ENCODE data around the gene PPIB. TPM values are rescaled to one million over a fixed set of nuclear protein-coding genes. Genes with fewer than 3 reads are reported as not detected.
A peak's percentile ranks its signal among the peaks of the same experiment; 100 is the strongest.

Gene PPIB
- total RNA-seq, 1 experiment from 2014 or later = 1,039 TPM

GRCh38 chr15:64148581-64148980 lies 14.2 kb downstream of the PPIB start:
- DNase-seq = no peak

GRCh38 chr15:64148168-64148567 lies 14.7 kb downstream of the PPIB start:
- DNase-seq = no peak
- H3K4me3 ChIP-seq = no peak overlapping the region
- peaks cover 16% of the 10 kb centered on the region for H3K36me3 ChIP-seq
- H3K9me3 ChIP-seq = no peaks in the 10 kb centered on the region
- H3K27me3 ChIP-seq = peaks cover 10% of the 10 kb centered on the region; the same call in 1 of the 2 replicates

More at GRCh38 chr15:64148581-64148980, 14.2 kb downstream of the PPIB start:
- Histone ChIP-seq H3K27me3 (peaks cover 10% of the 10 kb centered on the region; the same call in 1 of the 2 replicates), H3K9me3 (no peaks in the 10 kb centered on the region), H3K4me3 (no peak overlapping the region), H3K36me3 (peaks cover 12% of the 10 kb centered on the region)

GRCh38 chr15:64146885-64147681 lies 15.7 kb downstream of the PPIB start:
- no peak for DNase-seq
- Histone ChIP-seq H3K9me3 (no peaks in the 10 kb centered on the region), H3K4me3 (no peak overlapping the region), H3K27me3 (peaks cover 4% of the 10 kb centered on the region; the same call in 1 of the 2 replicates), H3K36me3 (peaks cover 17% of the 10 kb centered on the region)

DNA sequence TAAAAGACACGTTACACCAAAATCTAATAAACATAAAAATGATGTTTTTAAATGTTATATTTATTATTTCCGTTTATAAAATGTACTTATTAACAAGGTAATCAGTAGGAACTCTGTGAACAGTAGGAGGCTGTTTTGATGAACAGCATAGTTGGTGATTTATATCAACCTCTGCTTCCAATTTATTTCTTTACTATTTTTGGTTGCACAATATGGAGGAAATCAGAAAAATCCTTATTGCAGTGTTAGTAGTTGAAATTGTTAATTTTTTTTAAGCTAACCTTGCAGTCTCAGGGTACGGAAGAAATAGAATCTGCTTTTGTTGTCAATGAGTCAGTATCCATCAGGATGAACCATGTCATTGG lies 16.3 kb downstream of the PPIB start:
- no peaks in the 10 kb centered on the region for H3K9me3 ChIP-seq
- no peaks in the 10 kb centered on the region for H3K27me3 ChIP-seq
- no peak for DNase-seq
- H3K4me3 ChIP-seq = no peak overlapping the region
- peaks cover 17% of the 10 kb centered on the region for H3K36me3 ChIP-seq

DNA sequence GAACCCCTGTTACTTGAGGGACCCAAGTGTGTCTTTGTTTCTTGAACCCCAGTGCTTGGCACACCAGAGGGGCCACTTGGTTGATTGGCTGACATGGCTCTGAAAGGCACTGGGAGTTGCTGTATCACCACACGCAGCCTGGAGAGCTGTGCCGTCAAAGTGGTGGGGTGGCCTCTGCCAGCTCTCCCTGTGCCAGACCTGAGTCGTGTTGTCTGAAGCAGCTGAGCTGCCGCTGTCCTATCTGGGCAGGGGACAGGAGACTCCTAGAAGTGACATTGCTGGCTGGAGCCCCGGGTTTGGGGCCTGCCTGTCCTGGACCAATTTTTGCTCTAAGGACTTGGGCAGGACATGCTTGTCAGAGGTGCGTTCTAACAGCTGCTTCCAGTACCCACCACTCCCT lies 16.8 kb downstream of the PPIB start:
- H3K36me3 ChIP-seq = peaks cover 20% of the 10 kb centered on the region
- no peak overlapping the region for H3K4me3 ChIP-seq
- no peak for DNase-seq
- no peaks in the 10 kb centered on the region for H3K9me3 ChIP-seq
- no peaks in the 10 kb centered on the region for H3K27me3 ChIP-seq

DNA sequence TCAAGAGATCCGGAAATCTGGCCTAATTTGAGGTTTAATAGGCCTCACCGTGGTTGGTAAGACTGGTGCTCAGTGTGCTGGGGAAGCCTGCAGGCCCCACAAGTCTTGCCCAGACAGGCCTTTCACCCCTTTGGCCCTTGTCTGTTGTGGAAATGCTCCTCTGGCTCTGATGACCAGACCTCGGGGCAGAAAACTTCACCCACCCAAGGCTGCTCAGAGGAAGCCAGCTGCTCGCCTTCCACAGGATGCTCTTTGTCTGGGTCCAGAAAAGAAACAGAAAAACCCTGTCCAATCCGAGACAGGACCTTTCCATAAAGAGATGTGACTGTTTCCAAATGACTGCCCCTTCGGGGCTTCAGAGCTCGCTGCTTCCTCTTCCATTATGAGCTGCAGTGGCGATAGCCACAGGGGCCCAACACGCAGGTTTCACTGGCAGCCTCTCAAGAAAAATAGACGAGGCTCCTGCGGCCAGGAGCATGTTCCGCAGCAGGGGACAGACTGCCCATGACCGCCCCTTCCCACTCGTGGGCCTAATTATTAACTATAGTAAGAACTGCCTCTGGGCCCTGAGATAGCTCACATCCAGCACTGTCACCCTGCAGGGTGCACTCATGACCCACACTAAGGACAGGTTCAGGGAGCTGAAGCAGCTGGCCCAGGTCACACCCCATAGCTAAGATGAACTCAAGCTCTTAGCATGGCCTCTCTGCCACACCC lies 18.1 kb downstream of the PPIB start:
- no peaks in the 10 kb centered on the region for H3K9me3 ChIP-seq
- H3K27me3 ChIP-seq = no peaks in the 10 kb centered on the region
- peaks cover 24% of the 10 kb centered on the region for H3K36me3 ChIP-seq
- no peak for DNase-seq
- no peak overlapping the region for H3K4me3 ChIP-seq

DNA sequence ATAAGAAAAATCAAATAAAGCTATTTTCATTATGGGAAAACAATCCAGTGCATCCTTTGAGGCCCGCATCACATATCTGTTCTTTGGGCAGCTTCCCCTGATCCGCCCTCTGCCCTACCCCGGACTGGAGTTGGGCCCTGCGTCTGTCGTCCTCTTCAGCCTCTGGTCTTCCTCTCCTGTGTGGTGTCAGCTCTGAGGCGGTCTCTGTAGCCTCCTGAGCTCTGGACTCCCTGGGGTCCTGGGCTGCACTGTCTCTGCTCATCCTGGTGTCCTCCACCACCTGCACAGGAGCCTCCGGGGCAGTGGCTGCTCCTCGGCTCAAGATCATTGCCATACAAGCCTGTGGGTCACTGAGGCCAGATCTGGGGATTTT lies 18.6 kb downstream of the PPIB start:
- H3K9me3 ChIP-seq = no peaks in the 10 kb centered on the region
- H3K27me3 ChIP-seq = no peaks in the 10 kb centered on the region
- DNase-seq = no peak
- H3K36me3 ChIP-seq = peaks cover 24% of the 10 kb centered on the region
- no peak overlapping the region for H3K4me3 ChIP-seq

DNA sequence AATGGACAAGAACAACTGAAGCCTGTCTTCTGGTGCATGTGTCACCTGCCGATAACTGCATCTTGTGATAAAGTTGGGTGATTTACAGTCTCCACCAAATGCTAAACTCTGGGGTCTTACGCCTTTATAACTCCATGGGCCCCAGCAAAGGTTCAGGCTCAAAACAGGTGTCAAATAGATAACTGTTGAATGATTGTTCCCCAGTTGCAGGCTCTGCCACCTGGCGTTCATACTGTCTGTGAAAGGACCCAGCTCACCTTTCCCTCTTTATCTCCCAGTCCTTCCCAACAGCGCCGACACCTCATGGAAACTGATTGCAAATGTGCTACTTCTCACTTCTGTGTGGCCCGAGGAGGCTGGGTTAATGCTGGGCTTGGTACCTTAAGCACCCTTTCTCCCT lies 19.5 kb downstream of the PPIB start:
- Histone ChIP-seq H3K4me3 (no peak overlapping the region), H3K36me3 (peaks cover 31% of the 10 kb centered on the region), H3K9me3 (no peaks in the 10 kb centered on the region), H3K27me3 (no peaks in the 10 kb centered on the region)
- DNase-seq = no peak

DNA sequence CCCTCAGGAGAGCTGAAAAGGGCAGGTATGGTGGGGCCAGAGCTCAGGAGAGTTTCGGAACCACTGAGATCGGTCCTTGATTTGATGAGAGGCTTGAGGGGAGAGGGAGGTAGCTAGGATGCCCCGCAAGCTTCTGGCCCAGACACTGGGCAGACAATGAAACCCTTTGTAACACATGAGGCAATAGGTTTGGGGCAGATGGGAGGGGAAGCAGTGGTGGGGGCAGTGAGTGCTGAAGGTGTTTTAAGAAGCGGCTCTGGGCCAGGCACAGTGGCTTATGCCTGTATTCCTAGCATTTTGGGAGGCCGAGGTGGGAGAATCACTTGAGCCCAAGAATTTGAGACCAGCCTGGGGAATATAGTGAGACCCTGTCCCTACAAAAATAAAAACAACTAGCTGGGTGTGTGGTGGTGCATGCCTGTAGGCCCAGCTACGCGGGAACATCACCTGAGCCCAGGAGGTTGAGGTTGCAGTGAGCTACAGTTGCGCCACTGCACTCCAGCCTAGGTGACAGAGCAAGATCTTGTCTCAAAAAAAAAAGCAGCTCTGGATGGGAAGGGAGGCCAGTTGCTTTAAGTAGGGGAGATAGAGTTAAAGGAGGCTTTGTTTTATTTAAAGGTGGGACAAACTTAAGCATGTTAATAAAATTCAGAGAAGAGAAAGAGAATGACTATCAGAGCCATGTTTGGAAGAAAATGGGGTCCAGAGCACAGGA lies 20.9 kb downstream of the PPIB start:
- H3K9me3 ChIP-seq = no peaks in the 10 kb centered on the region
- peaks cover 38% of the 10 kb centered on the region for H3K36me3 ChIP-seq
- H3K27me3 ChIP-seq = no peaks in the 10 kb centered on the region
- no peak for DNase-seq
- no peak overlapping the region for H3K4me3 ChIP-seq

DNA sequence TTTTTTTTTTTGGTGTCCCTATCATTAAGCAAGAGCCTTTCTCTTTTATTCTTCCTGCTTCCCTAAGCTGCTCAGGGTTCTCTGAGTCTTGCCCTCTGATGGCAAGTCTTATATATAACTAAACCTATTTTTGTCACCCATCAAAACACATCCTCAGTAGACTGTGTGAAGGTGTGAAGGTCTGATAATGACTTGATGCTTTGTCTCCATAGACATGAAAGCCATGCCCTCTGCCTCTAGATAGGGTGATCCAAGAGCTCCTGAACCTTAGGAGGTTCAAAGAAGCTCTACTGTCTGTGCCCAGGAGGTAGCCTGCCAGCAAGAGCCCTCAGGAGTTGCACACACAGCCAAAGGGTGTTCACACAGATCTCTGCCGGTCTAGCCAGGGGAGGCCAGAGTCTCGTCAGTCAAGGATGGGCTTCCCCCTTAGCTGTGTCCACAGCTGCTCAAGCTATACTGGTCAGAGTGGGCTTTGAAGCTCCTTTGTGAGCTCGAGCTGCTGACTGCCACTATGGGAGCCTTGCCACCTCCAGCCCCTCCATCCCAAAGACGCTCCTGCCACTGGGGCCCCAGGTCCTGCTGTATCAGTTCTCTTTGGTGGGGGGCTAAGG lies 24.4 kb downstream of the PPIB start:
- no peaks in the 10 kb centered on the region for H3K27me3 ChIP-seq
- H3K9me3 ChIP-seq = no peaks in the 10 kb centered on the region
- no peak overlapping the region for H3K4me3 ChIP-seq
- no peak for DNase-seq
- peaks cover 55% of the 10 kb centered on the region for H3K36me3 ChIP-seq

DNA sequence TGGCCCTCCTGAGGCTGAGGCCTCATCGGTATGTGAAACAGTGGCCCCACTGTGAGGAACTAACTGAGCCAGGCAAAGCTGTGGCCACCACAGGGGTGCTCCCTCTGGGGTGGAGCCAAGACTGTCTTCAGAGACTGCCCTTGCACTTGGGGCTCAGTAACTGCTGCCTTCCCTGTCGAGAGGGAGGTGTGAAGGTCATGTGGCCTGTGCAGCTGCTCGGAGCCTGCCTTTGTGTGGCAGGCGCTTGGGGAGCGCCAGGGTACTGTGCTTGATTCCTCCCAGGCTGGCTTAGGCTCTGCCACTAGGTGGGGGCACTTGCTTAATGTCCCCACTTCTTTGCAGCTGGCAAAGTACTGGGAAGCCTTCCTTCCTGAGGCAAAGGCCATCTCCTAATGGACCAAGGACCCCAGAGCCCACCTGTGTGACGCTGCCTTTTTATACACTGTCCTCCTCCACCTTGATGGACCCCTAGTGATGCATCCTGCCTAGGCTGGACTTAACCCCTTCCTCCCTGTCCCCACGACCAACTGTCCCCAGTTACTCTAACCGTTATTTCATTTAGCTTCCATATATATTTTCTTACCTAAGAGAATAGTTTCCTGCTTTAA lies 25.5 kb downstream of the PPIB start:
- H3K27me3 ChIP-seq = no peaks in the 10 kb centered on the region
- no peak for DNase-seq
- peaks cover 58% of the 10 kb centered on the region for H3K36me3 ChIP-seq
- no peak overlapping the region for H3K4me3 ChIP-seq
- H3K9me3 ChIP-seq = no peaks in the 10 kb centered on the region

- Histone ChIP-seq H3K27me3 (no peaks in the 10 kb centered on the region), H3K9me3 (no peaks in the 10 kb centered on the region), H3K4me3 (no peak overlapping the region), H3K36me3 (peaks cover 67% of the 10 kb centered on the region)
- no peak for DNase-seq
Observed at GRCh38 chr15:64136347-64136746, 26.5 kb downstream of the PPIB start.

GRCh38 chr15:64134345-64134829 lies 28.4 kb downstream of the PPIB start:
- H3K9me3 ChIP-seq = no peaks in the 10 kb centered on the region
- no peaks in the 10 kb centered on the region for H3K27me3 ChIP-seq
- peaks cover 75% of the 10 kb centered on the region for H3K36me3 ChIP-seq
- peak; percentile 61 for DNase-seq
- H3K4me3 ChIP-seq = no peak overlapping the region

GRCh38 chr15:64133623-64134344 lies 29.0 kb downstream of the PPIB start:
- no peak overlapping the region for H3K4me3 ChIP-seq
- peaks cover 80% of the 10 kb centered on the region for H3K36me3 ChIP-seq
- DNase-seq = no peak
- H3K9me3 ChIP-seq = no peaks in the 10 kb centered on the region
- no peaks in the 10 kb centered on the region for H3K27me3 ChIP-seq

- Histone ChIP-seq H3K9me3 (no peaks in the 10 kb centered on the region), H3K4me3 (no peak overlapping the region), H3K36me3 (peaks cover 86% of the 10 kb centered on the region), H3K27me3 (no peaks in the 10 kb centered on the region)
- no peak for DNase-seq
Observed at GRCh38 chr15:64132217-64132616, 30.6 kb downstream of the PPIB start.

DNA sequence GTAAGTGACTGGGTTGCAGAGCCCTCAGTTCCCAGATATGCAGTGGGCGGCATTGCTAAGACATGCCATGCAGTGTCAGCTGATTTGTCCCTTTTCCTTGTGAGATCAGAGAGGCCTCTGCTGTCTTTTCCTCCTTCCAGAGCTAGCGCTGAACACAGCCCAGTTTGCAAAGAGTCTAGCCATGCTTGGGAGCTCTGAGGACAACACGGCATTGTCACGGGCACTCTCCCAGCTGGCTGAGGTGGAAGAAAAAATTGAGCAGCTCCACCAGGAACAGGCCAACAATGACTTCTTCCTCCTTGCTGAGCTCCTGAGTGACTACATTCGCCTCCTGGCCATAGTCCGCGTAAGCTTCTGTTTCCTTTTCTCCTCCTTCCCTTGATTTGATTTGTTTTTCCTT lies 31.3 kb downstream of the PPIB start:
- H3K36me3 ChIP-seq = peaks cover 86% of the 10 kb centered on the region
- H3K4me3 ChIP-seq = no peak overlapping the region
- no peak for DNase-seq
- H3K9me3 ChIP-seq = no peaks in the 10 kb centered on the region
- no peaks in the 10 kb centered on the region for H3K27me3 ChIP-seq
